HEK293 (cell line): Measurements from ENCODE around the gene CYP11A1.

Source experiments
- BCL11A ChIP-seq: fragments of 450-650 bp; formaldehyde crosslinking; IDR thresholded peaks from 2 replicates; pipeline ENCODE4 v1.5.1; 2016; ENCODE audit warnings: low read depth, missing biosample characterization, missing genetic modification characterization
- GLIS1 ChIP-seq: fragments of 450-650 bp; formaldehyde crosslinking; IDR thresholded peaks from 2 replicates; pipeline ENCODE4 v1.5.1; 2016; ENCODE audit warnings: missing biosample characterization, missing genetic modification characterization
- KLF1 ChIP-seq: fragments of 450-650 bp; formaldehyde crosslinking; IDR thresholded peaks from 2 replicates; pipeline ENCODE4 v1.5.1; 2016; ENCODE audit warnings: missing biosample characterization, missing genetic modification characterization
- KLF16 ChIP-seq: fragments of 450-650 bp; formaldehyde crosslinking; IDR thresholded peaks from 2 replicates; pipeline ENCODE4 v1.5.1; 2017; ENCODE audit warnings: missing biosample characterization, missing genetic modification characterization
- KLF9 ChIP-seq: fragments of 450-650 bp; formaldehyde crosslinking; IDR thresholded peaks from 2 replicates; pipeline ENCODE4 v1.5.1; 2016; ENCODE audit warnings: missing biosample characterization, missing genetic modification characterization, low read depth
- OSR2 ChIP-seq: fragments of 450-650 bp; formaldehyde crosslinking; IDR thresholded peaks from 2 replicates; pipeline ENCODE4 v1.5.1; 2016; ENCODE audit warnings: missing biosample characterization, missing genetic modification characterization
- SALL2 ChIP-seq: fragments of 450-650 bp; formaldehyde crosslinking; IDR thresholded peaks from 2 replicates; pipeline ENCODE4 v1.5.0; 2017; ENCODE audit warnings: missing biosample characterization, mild to moderate bottlenecking, missing genetic modification characterization, borderline replicate concordance
- TSHZ1 ChIP-seq: fragments of 450-650 bp; formaldehyde crosslinking; IDR thresholded peaks from 2 replicates; pipeline ENCODE4 v1.5.1; 2016; ENCODE audit warnings: missing biosample characterization, missing genetic modification characterization, borderline replicate concordance
- ZBTB8A ChIP-seq: fragments of 450-650 bp; formaldehyde crosslinking; IDR thresholded peaks from 2 replicates; pipeline ENCODE4 v1.5.1; 2016; ENCODE audit warnings: missing biosample characterization, missing genetic modification characterization
- ZFP37 ChIP-seq: fragments of 450-650 bp; formaldehyde crosslinking; IDR thresholded peaks from 2 replicates; pipeline ENCODE4 v1.5.1; 2016; ENCODE audit warnings: missing biosample characterization, missing genetic modification characterization
- ZIC2 ChIP-seq: fragments of 450-650 bp; formaldehyde crosslinking; IDR thresholded peaks from 2 replicates; pipeline ENCODE4 v1.5.1; 2016; ENCODE audit warnings: missing biosample characterization, missing genetic modification characterization
- ZNF114 ChIP-seq: fragments of 450-650 bp; formaldehyde crosslinking; IDR thresholded peaks from 2 replicates; pipeline ENCODE4 v1.5.0; 2017; ENCODE audit warnings: missing biosample characterization, missing genetic modification characterization
- ZNF138 ChIP-seq: fragments of 450-650 bp; formaldehyde crosslinking; IDR thresholded peaks from 2 replicates; pipeline ENCODE4 v1.5.1; 2016; ENCODE audit warnings: missing biosample characterization, missing genetic modification characterization, borderline replicate concordance
- ZNF2 ChIP-seq: fragments of 450-650 bp; formaldehyde crosslinking; IDR thresholded peaks from 2 replicates; pipeline ENCODE4 v1.5.1; 2016; ENCODE audit warnings: missing biosample characterization, missing genetic modification characterization
- ZNF202 ChIP-seq: fragments of 450-650 bp; formaldehyde crosslinking; IDR thresholded peaks from 2 replicates; pipeline ENCODE4 v1.5.1; 2016; ENCODE audit warnings: missing biosample characterization, missing genetic modification characterization, borderline replicate concordance
- ZNF221 ChIP-seq: fragments of 450-650 bp; formaldehyde crosslinking; IDR thresholded peaks from 2 replicates; pipeline ENCODE4 v1.5.1; 2017; ENCODE audit warnings: missing biosample characterization, missing genetic modification characterization, borderline replicate concordance
- ZNF37A ChIP-seq: fragments of 450-650 bp; IDR thresholded peaks from 2 replicates; pipeline ENCODE4 v1.5.1; 2018; ENCODE audit warnings: missing biosample characterization, missing genetic modification characterization
- ZNF530 ChIP-seq: fragments of 450-650 bp; formaldehyde crosslinking; IDR thresholded peaks from 2 replicates; pipeline ENCODE4 v1.5.1; 2016; ENCODE audit warnings: low read depth, missing biosample characterization, missing genetic modification characterization
- ZNF701 ChIP-seq: fragments of 450-650 bp; formaldehyde crosslinking; IDR thresholded peaks from 2 replicates; pipeline ENCODE4 v1.5.1; 2016; ENCODE audit warnings: missing biosample characterization, missing genetic modification characterization
- ZNF704 ChIP-seq: fragments of 450-650 bp; formaldehyde crosslinking; IDR thresholded peaks from 2 replicates; pipeline ENCODE4 v1.5.1; 2016; ENCODE audit warnings: missing biosample characterization, missing genetic modification characterization
- ZNF768 ChIP-seq: fragments of 450-650 bp; formaldehyde crosslinking; IDR thresholded peaks from 2 replicates; pipeline ENCODE4 v1.5.1; 2018; ENCODE audit warnings: missing biosample characterization, mild to moderate bottlenecking, missing genetic modification characterization
- TF ChIP-seq, protein P1 (sequence below): fragments of 450-650 bp; formaldehyde crosslinking; IDR thresholded peaks from 2 replicates; pipeline ENCODE4 v1.5.1; 2017; ENCODE audit warnings: missing biosample characterization, missing genetic modification characterization
- TF ChIP-seq, protein P2 (sequence below): fragments of 450-650 bp; formaldehyde crosslinking; IDR thresholded peaks from 2 replicates; pipeline ENCODE4 v1.5.1; 2016; ENCODE audit warnings: missing biosample characterization, missing genetic modification characterization
- TF ChIP-seq, protein P3 (sequence below): fragments of 450-650 bp; formaldehyde crosslinking; IDR thresholded peaks from 2 replicates; pipeline ENCODE4 v1.5.1; 2016; ENCODE audit warnings: missing biosample characterization, missing genetic modification characterization
- TF ChIP-seq, protein P4 (sequence below): fragments of 450-650 bp; formaldehyde crosslinking; IDR thresholded peaks from 2 replicates; pipeline ENCODE4 v1.5.1; 2016; ENCODE audit warnings: missing biosample characterization, missing genetic modification characterization

CYP11A1 gene

GRCh38 chr15:74314795-74315438, 52.5 kb downstream of the CYP11A1 start (continued):
- TF ChIP-seq TSHZ1 (no peak), ZBTB8A (tag by site-specific recombination) (0 out of 2 replicates have a peak, but pooled peaks have one; percentile 17), OSR2 (tag by site-specific recombination) (peak; percentile 71), KLF16 (tag by site-specific recombination) (no peak), GLIS1 (tag by site-specific recombination) (peak; percentile 99), ZNF202 (tag by site-specific recombination) (no peak), ZNF2 (tag by site-specific recombination) (no peak), ZNF701 (tag by site-specific recombination) (no peak), ZIC2 (tag by site-specific recombination) (peak; percentile 91), ZNF704 (tag by site-specific recombination) (no peak), ZNF37A (tag by site-specific recombination) (no peak), KLF9 (tag by site-specific recombination) (no peak), SALL2 (tag by site-specific recombination) (no peak), ZFP37 (tag by site-specific recombination) (no peak), KLF1 (tag by site-specific recombination) (peak; percentile 83; the same call in 1 of the 2 replicates), ZNF138 (tag by site-specific recombination) (no peak), ZNF114 (tag by site-specific recombination) (no peak), BCL11A (tag by site-specific recombination) (peak; percentile 23; the same call in 1 of the 2 replicates), ZNF768 (tag by site-specific recombination) (no peak; the same call in 1 of the 2 replicates), ZNF530 (tag by site-specific recombination) (no peak), ZNF221 (tag by site-specific recombination) (no peak)
- TF ChIP-seq, protein P1, sequence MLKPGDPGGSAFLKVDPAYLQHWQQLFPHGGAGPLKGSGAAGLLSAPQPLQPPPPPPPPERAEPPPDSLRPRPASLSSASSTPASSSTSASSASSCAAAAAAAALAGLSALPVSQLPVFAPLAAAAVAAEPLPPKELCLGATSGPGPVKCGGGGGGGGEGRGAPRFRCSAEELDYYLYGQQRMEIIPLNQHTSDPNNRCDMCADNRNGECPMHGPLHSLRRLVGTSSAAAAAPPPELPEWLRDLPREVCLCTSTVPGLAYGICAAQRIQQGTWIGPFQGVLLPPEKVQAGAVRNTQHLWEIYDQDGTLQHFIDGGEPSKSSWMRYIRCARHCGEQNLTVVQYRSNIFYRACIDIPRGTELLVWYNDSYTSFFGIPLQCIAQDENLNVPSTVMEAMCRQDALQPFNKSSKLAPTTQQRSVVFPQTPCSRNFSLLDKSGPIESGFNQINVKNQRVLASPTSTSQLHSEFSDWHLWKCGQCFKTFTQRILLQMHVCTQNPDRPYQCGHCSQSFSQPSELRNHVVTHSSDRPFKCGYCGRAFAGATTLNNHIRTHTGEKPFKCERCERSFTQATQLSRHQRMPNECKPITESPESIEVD (tag by site-specific recombination), result no peak
- TF ChIP-seq, protein P2, sequence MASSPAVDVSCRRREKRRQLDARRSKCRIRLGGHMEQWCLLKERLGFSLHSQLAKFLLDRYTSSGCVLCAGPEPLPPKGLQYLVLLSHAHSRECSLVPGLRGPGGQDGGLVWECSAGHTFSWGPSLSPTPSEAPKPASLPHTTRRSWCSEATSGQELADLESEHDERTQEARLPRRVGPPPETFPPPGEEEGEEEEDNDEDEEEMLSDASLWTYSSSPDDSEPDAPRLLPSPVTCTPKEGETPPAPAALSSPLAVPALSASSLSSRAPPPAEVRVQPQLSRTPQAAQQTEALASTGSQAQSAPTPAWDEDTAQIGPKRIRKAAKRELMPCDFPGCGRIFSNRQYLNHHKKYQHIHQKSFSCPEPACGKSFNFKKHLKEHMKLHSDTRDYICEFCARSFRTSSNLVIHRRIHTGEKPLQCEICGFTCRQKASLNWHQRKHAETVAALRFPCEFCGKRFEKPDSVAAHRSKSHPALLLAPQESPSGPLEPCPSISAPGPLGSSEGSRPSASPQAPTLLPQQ (tag by site-specific recombination), result peak; percentile 79
- TF ChIP-seq, protein P3, sequence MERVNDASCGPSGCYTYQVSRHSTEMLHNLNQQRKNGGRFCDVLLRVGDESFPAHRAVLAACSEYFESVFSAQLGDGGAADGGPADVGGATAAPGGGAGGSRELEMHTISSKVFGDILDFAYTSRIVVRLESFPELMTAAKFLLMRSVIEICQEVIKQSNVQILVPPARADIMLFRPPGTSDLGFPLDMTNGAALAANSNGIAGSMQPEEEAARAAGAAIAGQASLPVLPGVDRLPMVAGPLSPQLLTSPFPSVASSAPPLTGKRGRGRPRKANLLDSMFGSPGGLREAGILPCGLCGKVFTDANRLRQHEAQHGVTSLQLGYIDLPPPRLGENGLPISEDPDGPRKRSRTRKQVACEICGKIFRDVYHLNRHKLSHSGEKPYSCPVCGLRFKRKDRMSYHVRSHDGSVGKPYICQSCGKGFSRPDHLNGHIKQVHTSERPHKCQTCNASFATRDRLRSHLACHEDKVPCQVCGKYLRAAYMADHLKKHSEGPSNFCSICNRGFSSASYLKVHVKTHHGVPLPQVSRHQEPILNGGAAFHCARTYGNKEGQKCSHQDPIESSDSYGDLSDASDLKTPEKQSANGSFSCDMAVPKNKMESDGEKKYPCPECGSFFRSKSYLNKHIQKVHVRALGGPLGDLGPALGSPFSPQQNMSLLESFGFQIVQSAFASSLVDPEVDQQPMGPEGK (tag by site-specific recombination), result peak; percentile 65
- TF ChIP-seq, protein P4, sequence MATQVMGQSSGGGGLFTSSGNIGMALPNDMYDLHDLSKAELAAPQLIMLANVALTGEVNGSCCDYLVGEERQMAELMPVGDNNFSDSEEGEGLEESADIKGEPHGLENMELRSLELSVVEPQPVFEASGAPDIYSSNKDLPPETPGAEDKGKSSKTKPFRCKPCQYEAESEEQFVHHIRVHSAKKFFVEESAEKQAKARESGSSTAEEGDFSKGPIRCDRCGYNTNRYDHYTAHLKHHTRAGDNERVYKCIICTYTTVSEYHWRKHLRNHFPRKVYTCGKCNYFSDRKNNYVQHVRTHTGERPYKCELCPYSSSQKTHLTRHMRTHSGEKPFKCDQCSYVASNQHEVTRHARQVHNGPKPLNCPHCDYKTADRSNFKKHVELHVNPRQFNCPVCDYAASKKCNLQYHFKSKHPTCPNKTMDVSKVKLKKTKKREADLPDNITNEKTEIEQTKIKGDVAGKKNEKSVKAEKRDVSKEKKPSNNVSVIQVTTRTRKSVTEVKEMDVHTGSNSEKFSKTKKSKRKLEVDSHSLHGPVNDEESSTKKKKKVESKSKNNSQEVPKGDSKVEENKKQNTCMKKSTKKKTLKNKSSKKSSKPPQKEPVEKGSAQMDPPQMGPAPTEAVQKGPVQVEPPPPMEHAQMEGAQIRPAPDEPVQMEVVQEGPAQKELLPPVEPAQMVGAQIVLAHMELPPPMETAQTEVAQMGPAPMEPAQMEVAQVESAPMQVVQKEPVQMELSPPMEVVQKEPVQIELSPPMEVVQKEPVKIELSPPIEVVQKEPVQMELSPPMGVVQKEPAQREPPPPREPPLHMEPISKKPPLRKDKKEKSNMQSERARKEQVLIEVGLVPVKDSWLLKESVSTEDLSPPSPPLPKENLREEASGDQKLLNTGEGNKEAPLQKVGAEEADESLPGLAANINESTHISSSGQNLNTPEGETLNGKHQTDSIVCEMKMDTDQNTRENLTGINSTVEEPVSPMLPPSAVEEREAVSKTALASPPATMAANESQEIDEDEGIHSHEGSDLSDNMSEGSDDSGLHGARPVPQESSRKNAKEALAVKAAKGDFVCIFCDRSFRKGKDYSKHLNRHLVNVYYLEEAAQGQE, result no peak
